GM13977 (cell line): ENCODE data around the gene TRAPPC13.
"Not testable (repeated sequence)": the region's sequence is repeated elsewhere in the genome, so short reads cannot be mapped to it uniquely, and the experiment has no call there.

ENCODE experiments used
- DNase-seq: peaks from one replicate; pipeline ENCODE4 v3.0.0; 2012; ENCODE audit warnings: low spot score
- CTCF ChIP-seq: IDR thresholded peaks from 2 replicates; pipeline ENCODE4 v1.5.1; 2012; ENCODE audit warnings: mild to moderate bottlenecking, control low read depth; ENCODE audit not compliant: insufficient read depth; ENCODE audit errors: extremely low read depth, missing control alignments
- in situ Hi-C: fragments of 300-500 bp; cut with MboI; formaldehyde crosslinking; loops from one replicate; pipeline ENCODE4 v1.12.0; 2022; ENCODE audit warnings: low sequenced_read_pairs, low pct_unique_long_range_greater_than_20kb, mixed read lengths, inconsistent platforms; ENCODE audit not compliant: unreplicated experiment

Gene TRAPPC13

GRCh38 chr5:65674749-65675148, 49.9 kb downstream of the TRAPPC13 start:
- TF ChIP-seq CTCF, result no peak
- no peak for DNase-seq
- in situ Hi-C loops, result no loop called here

- DNase-seq, in situ Hi-C loops: not testable (repeated sequence)
Measured at GRCh38 chr5:65676056-65676455, 51.2 kb downstream of the TRAPPC13 start.

GRCh38 chr5:65682148-65682547, 57.3 kb downstream of the TRAPPC13 start:
- TF ChIP-seq CTCF, result no peak
- DNase-seq, result no peak
- in situ Hi-C loops, result no loop called here

GRCh38 chr5:65693121-65693520, 68.3 kb downstream of the TRAPPC13 start:
- no peak for DNase-seq
- no peak for TF ChIP-seq CTCF
- in situ Hi-C loops, result no loop called here

GRCh38 chr5:65695162-65695755, 70.4 kb downstream of the TRAPPC13 start:
- no peak for TF ChIP-seq CTCF
- DNase-seq, result peak; percentile 27
- in situ Hi-C loops, result no loop called here

- in situ Hi-C loops, result no loop called here
- no peak for TF ChIP-seq CTCF
- DNase-seq, result no peak
Measured at GRCh38 chr5:65695896-65696295, 71.1 kb downstream of the TRAPPC13 start.

GRCh38 chr5:65696892-65697291, 72.1 kb downstream of the TRAPPC13 start:
- TF ChIP-seq CTCF, result no peak
- in situ Hi-C loops, result no loop called here
- DNase-seq, result no peak
